Adipocyte (in vitro differentiated cells): ENCODE data around the gene NOL9.
"Not testable (repeated sequence)": the region's sequence is repeated elsewhere in the genome, so short reads cannot be mapped to it uniquely, and the experiment has no call there.

ENCODE experiments used
- DNase-seq: peaks from one replicate; pipeline ENCODE4 v3.0.0-alpha.2; 2015; ENCODE audit warnings: low read depth
- H3K27me3 ChIP-seq: replicated peaks from 2 replicates; pipeline ENCODE4 v1.7.0; 2013; ENCODE audit warnings: mild to moderate bottlenecking, low read length, moderate library complexity; ENCODE audit not compliant: control insufficient read depth, insufficient read depth
- H3K36me3 ChIP-seq: 2 replicates; pipeline ENCODE4 v1.7.0; 2013; ENCODE audit warnings: low read length, mild to moderate bottlenecking, moderate library complexity; ENCODE audit not compliant: control insufficient read depth, insufficient read depth, severe bottlenecking
- H3K4me1 ChIP-seq: 2 replicates; pipeline ENCODE4 v1.7.0; 2013; ENCODE audit warnings: mild to moderate bottlenecking, low read length, moderate library complexity; ENCODE audit not compliant: control insufficient read depth, insufficient read depth
- H3K4me3 ChIP-seq: 2 replicates; pipeline ENCODE4 v1.7.0; 2013; ENCODE audit warnings: mild to moderate bottlenecking, low read length, moderate library complexity
- H3K9ac ChIP-seq: 2 replicates; pipeline ENCODE4 v1.7.0; 2013; ENCODE audit warnings: mild to moderate bottlenecking, low read length, moderate library complexity
- H3K9me3 ChIP-seq: 2 replicates; pipeline ENCODE4 v1.7.0; 2013; ENCODE audit warnings: mild to moderate bottlenecking, low read length, moderate library complexity; ENCODE audit not compliant: control insufficient read depth

NOL9 gene

DNA sequence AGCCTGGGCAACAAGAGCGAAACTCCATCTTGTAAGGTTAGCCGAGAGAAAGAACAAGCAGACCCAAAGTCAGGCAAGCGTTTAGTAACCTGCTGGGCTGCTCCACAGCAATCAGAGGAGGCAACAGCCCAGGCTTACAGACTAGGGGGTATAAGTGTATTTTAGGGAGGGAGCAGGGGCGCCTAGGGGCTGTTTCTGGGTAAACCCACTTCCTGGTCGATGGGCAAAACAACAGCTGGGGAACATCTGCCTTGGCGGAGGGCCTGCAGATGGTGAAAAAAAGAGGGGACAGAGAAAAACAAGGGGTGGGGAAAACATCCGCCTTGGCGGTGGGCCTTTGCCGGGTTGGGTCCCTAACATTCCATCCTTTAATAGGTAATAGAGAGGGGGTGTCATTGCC lies 6.0 kb upstream of the NOL9 start:
- peaks cover 1% of the 10 kb centered on the region for H3K4me1 ChIP-seq

DNA sequence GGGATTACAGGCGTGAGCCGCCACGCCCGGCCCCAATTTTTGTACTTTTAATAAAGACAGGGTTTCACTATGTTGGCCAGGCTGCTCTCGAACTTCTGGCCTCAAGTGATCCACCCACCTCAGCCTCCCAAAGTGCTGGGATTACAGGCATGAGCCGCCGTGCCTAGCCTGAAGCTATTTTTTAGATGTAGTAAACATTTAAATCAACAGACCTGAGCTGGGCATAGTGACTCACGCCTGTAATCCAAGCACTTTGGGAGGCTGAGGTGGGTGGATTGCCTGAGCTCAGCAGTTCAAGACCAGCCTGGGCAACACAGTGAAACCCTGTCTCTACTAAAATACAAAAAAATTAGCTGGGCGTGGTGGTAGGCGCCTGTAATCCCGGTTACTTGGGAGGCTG lies 4.8 kb upstream of the NOL9 start:
- not testable (repeated sequence) for H3K4me3 ChIP-seq, H3K9me3 ChIP-seq, H3K9ac ChIP-seq, H3K4me1 ChIP-seq, H3K36me3 ChIP-seq, H3K27me3 ChIP-seq, DNase-seq

More for the DNA sequence above, 6.0 kb upstream of the NOL9 start:
- H3K9ac ChIP-seq: no peak overlapping the region
- H3K27me3 ChIP-seq: peaks cover 18% of the 10 kb centered on the region
- no peak for DNase-seq
- H3K9me3 ChIP-seq: peaks cover 9% of the 10 kb centered on the region
- no peaks in the 10 kb centered on the region for H3K36me3 ChIP-seq
- H3K4me3 ChIP-seq: no peak overlapping the region

DNA sequence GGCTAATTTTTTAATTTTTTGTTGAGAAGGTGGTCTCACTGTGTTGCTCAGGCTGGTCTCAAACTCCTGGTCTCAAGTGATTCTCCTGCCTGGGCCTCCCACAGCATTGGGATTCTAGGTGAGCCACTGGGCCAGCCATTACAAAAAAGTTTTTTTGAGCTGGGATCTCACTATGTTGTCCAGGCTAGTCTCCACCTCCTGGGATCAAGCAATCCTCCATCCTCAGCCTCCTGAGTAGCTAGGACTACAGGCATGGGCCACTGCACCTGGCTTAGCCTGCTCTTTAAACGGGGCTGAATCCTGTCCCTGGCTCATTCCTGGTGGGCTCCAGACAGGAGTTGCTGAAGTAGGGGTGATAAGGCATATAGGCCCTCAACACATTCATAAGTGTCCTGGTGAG lies 3.3 kb upstream of the NOL9 start:
- peaks cover 3% of the 10 kb centered on the region for H3K27me3 ChIP-seq
- H3K9ac ChIP-seq: no peak overlapping the region
- peaks cover 15% of the 10 kb centered on the region for H3K4me1 ChIP-seq
- no peak overlapping the region for H3K4me3 ChIP-seq
- H3K9me3 ChIP-seq: peaks cover 6% of the 10 kb centered on the region
- no peak for DNase-seq
- no peaks in the 10 kb centered on the region for H3K36me3 ChIP-seq

DNA sequence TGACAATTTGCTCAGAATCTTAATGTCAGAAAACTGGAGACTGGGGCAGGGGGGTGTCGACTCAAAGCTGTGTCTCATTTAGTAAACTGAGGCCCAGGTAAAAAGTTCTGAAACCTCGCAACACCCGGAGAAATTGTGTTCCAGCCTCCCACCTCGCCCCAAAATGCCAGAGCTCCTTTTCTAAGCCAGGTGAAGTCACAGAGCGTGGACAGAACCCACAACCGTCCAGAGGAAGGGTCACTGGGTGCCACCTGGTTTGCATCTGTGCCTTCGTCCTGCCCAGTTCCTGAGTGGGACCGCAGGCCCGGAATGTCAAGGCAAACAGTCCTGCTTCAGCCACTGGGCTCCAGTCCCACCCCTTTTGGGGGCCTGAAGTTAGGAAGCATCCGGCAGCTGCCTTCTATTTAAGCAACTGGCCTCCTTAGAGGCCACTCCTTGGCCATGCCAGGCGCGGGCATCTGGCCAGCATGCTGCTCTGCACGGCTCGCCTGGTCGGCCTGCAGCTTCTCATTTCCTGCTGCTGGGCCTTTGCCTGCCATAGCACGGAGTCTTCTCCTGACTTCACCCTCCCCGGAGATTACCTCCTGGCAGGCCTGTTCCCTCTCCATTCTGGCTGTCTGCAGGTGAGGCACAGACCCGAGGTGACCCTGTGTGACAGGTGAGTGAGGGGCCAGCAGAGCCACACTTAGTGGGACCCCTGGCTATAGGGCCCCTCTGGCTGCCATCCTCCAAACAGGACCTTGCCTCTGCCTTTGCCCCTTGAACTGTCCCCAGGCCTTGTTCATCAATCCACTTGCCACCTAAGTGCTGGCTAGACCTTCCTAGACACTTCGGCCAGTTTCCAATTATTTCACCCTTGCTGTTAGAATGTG lies 830 bp upstream of the NOL9 start, which contains the start of gene TAS1R1:
Gene TAS1R1 (plus strand): TSS at position 401 of the 872 bp plus-strand sequence. CDS start 67 bp downstream, at position 468.
- no peaks in the 10 kb centered on the region for H3K36me3 ChIP-seq
- DNase-seq: no peak
- no peaks in the 10 kb centered on the region for H3K9me3 ChIP-seq
- H3K4me1 ChIP-seq: peaks cover 15% of the 10 kb centered on the region
- H3K4me3 ChIP-seq: peak within 1 kb of the TSS; percentile 98
- peak within 1 kb of the TSS; percentile 95 for H3K9ac ChIP-seq
- no peaks in the 10 kb centered on the region for H3K27me3 ChIP-seq

DNA sequence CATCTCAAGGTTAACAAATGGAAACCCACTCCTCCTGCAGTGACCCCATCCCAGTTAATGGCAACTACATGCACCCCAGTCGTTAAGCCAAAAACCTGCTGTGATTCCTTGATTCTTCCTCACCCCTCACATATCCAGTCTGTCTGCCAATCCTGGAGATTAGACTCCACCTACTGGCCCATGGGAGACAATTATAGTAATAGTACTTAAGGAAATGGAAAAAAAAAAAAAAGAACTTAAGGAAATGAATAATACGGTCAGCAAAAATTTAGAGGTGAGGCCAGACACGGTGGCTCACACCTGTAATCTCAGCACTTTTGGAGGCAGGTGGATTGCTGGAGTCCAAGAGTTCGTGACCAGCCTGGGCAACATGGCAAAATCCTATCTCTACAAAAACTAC lies 7.0 kb downstream of the NOL9 start:
- H3K9me3 ChIP-seq: no peaks in the 10 kb centered on the region
- DNase-seq: no peak
- H3K27me3 ChIP-seq: no peaks in the 10 kb centered on the region
- H3K9ac ChIP-seq: no peak overlapping the region
- H3K4me1 ChIP-seq: no peaks in the 10 kb centered on the region
- no peak overlapping the region for H3K4me3 ChIP-seq
- peaks cover 56% of the 10 kb centered on the region for H3K36me3 ChIP-seq

DNA sequence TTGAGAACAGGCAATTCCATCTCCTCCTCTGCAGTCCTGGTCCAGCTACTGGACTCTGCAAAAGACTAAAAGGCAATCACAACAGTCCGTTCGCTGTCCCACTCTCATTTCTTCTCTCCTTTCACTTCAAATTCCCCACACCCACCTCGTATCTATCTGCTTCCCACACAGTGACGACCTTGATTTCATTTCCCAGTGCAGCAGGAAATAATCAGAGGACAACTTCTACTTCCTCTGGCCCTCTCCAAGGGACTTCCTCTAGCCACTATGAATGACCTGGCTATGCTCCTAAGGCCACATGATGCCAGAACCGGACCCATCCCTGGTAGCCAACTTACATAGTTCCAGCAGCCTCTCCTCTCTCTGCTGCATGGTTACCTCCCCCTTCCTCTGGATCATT lies 8.0 kb downstream of the NOL9 start:
- no peaks in the 10 kb centered on the region for H3K4me1 ChIP-seq
- H3K9me3 ChIP-seq: no peaks in the 10 kb centered on the region
- no peak overlapping the region for H3K9ac ChIP-seq
- H3K4me3 ChIP-seq: no peak overlapping the region
- H3K36me3 ChIP-seq: peaks cover 63% of the 10 kb centered on the region
- no peaks in the 10 kb centered on the region for H3K27me3 ChIP-seq
- no peak for DNase-seq

DNA sequence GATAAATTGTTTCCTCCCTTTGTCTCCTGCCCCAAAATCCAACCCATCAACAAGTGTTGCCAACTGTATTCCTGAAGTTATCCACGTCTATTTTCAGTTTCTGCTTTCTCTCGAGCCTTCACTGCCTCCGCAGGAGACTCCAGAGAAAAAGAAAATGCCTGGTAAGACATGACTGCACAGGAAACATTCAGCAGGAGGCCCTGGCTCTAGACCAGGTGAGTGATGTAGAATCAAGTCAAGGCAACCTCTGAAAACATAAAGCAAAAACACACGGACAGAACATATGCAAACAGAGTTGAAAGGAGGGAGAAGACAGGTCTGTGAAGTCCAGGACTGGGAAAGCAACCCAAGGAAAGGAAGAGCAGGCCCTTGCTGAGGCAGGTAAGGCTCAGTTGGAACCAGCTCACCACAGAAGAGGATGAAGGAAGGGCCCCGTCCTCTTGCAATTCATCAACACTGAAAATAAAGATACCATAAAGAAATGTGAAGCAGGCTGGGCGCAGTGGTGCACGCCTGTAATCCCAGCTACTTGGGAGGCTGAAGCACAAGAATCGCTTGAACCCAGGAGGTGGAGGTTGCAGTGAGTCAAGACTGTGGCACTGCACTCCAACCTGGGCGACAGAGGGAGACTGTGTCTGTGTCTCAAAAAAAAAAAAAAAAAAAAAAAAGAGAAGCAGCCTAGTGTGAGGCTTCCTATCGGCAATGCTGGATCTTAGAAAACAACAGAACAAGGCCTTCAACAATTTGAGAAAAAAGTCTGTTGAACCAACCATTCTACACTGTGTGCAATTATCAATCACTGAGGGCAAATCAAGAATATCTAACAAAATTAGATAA lies 8.8 kb downstream of the NOL9 start:
- no peaks in the 10 kb centered on the region for H3K27me3 ChIP-seq
- H3K4me1 ChIP-seq: no peaks in the 10 kb centered on the region
- no peak overlapping the region for H3K4me3 ChIP-seq
- DNase-seq: no peak
- no peaks in the 10 kb centered on the region for H3K9me3 ChIP-seq
- no peak overlapping the region for H3K9ac ChIP-seq
- H3K36me3 ChIP-seq: peaks cover 72% of the 10 kb centered on the region

DNA sequence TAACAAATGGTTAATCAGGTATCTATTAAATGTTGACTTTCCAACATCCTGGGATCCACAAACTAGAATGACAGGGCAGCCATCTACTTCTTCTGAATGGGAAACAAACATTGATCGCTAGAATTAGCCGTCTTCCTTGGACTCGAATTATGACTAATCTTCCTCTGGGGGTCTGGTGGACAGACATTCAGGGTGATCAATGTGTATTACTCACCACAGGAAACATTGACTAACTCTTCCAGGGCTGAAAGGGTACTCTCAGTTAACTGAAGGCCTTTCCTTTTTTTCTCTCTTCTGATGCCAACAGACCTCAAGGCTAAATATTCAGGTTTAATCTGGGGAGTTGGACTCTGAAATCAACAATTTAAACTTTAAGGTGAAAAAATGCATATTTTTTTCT lies 9.5 kb downstream of the NOL9 start:
- no peak overlapping the region for H3K9ac ChIP-seq
- no peak overlapping the region for H3K4me3 ChIP-seq
- H3K4me1 ChIP-seq: no peaks in the 10 kb centered on the region
- H3K9me3 ChIP-seq: no peaks in the 10 kb centered on the region
- H3K27me3 ChIP-seq: no peaks in the 10 kb centered on the region
- DNase-seq: no peak
- peaks cover 73% of the 10 kb centered on the region for H3K36me3 ChIP-seq

DNA sequence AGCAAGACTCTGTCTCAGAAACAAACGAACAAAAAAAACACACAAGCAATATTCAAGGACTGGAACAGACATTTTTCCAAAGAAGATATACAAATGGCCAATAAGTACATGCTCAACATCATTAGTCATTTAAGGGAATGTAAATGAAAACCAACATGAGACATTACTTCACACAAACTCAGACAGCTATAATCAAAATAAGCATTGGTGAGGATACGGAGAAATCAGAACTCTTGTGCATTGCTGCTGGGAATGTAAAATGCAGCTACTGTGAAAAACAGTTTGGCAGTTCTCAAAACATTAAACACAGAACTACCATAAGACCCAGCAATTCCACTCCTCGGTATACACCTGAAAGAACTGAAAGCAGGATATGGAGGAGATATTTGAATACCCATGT lies 15.4 kb downstream of the NOL9 start:
- peaks cover 23% of the 10 kb centered on the region for H3K36me3 ChIP-seq
- DNase-seq: peak; percentile 58
- H3K27me3 ChIP-seq: no peaks in the 10 kb centered on the region
- no peak overlapping the region for H3K9ac ChIP-seq
- no peaks in the 10 kb centered on the region for H3K4me1 ChIP-seq
- no peaks in the 10 kb centered on the region for H3K9me3 ChIP-seq
- no peak overlapping the region for H3K4me3 ChIP-seq

DNA sequence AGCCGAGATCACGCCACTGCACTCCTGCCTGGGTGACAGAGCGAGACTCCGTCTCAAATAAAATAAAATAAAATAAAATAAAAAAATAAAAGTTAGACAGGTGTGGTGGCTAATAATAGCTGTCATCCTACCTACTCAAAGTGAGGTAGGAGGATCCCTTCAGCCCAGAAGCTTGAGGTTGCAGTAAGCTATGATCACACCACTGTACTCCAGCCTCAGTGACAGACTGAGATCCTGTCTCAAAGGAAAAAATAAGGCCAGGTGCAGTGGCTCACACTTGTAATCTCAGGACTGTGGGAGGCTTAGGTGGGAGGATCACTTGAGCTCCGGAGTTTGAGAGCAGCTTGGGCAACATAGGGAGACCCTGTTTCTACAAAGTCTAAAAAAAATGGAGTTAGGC lies 18.0 kb downstream of the NOL9 start:
- Histone ChIP-seq H3K27me3 (no peaks in the 10 kb centered on the region), H3K9me3 (no peaks in the 10 kb centered on the region), H3K36me3 (peaks cover 38% of the 10 kb centered on the region), H3K4me3 (no peak overlapping the region), H3K4me1 (no peaks in the 10 kb centered on the region), H3K9ac (no peak overlapping the region)
- no peak for DNase-seq

DNA sequence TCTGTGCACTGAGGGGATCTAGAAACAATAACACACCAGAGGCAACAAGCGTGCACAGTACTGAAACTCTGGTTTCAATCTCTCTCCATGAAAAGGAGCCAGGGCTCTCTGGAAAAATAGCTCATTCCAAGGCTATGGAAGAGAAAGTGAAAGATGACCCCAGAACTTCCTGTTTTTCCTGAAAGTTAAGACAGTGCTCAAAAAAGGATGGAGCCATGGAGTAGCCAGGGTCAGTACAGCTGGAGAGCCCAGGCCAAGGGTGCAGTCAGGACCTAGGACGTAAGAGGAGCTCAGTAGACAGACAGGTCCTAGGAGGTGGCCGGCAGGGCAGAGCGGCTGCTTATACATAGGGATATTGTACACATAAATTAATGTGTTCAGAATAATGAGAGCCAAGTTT lies 19.1 kb downstream of the NOL9 start:
- H3K9ac ChIP-seq: no peak overlapping the region
- H3K27me3 ChIP-seq: no peaks in the 10 kb centered on the region
- no peaks in the 10 kb centered on the region for H3K9me3 ChIP-seq
- H3K4me1 ChIP-seq: no peaks in the 10 kb centered on the region
- H3K36me3 ChIP-seq: peaks cover 37% of the 10 kb centered on the region
- no peak overlapping the region for H3K4me3 ChIP-seq
- DNase-seq: no peak
